IMR-90 (cell line): ENCODE data around the gene GTSE1. TPM values are rescaled to one million over a fixed set of nuclear protein-coding genes. Genes with fewer than 3 reads are reported as not detected.

ENCODE experiments used
- BHLHE40 ChIP-seq: fragments of 150-350 bp; IDR thresholded peaks from 2 replicates; pipeline ENCODE4 v1.6.1; 2016; ENCODE audit warnings: mild to moderate bottlenecking, low read depth, low read length
- MAFK ChIP-seq: IDR thresholded peaks from 2 replicates; pipeline ENCODE4 v1.6.1; 2012; ENCODE audit warnings: low read depth, low read length, improper control_type of control experiment
- NFE2L2 ChIP-seq: fragments of 150-350 bp; IDR thresholded peaks from 2 replicates; pipeline ENCODE4 v1.6.1; 2016; ENCODE audit warnings: low read depth, mild to moderate bottlenecking, low read length
- RCOR1 ChIP-seq: IDR thresholded peaks from 2 replicates; pipeline ENCODE4 v1.6.1; 2012; ENCODE audit warnings: mild to moderate bottlenecking, low read length, improper control_type of control experiment; ENCODE audit not compliant: insufficient replicate concordance
- SMC3 ChIP-seq: fragments of 150-350 bp; IDR thresholded peaks from 2 replicates; pipeline ENCODE4 v1.6.1; 2016; ENCODE audit warnings: low read depth, mild to moderate bottlenecking, antibody characterized with exemption, low read length, moderate library complexity
- USF2 ChIP-seq: fragments of 150-350 bp; IDR thresholded peaks from 2 replicates; pipeline ENCODE4 v1.6.1; 2017; ENCODE audit warnings: mild to moderate bottlenecking, antibody characterized with exemption, low read length, low read depth
- polyA plus RNA-seq, 3 experiments: library from polyadenylated mRNA; depleted of rRNA; stranded (reverse); fragments of >200 nt; gene quantifications; 2 replicates each; pipeline ENCODE4 v1.2.3, GENCODE V29; 2012; ENCODE audit warnings: low replicate concordance in 1 of 3
- total RNA-seq: library from RNA; depleted of rRNA; stranded (reverse); fragments of >200 nt; gene quantifications from 2 replicates; pipeline ENCODE4 v1.2.3, GENCODE V29; 2012

GTSE1 gene
- total and polyA plus RNA-seq, 2 of the 4 experiments (the other 2 are of a cell fraction), result 5.9 to 17.1 TPM

- no peak for TF ChIP-seq MAFK
- TF ChIP-seq NFE2L2, result no peak
- no peak for TF ChIP-seq RCOR1
- TF ChIP-seq SMC3, result no peak
- TF ChIP-seq BHLHE40, result no peak
- TF ChIP-seq USF2, result no peak
These were observed 16.4 kb upstream of the GTSE1 start (continued) for GRCh38 chr22:46280063-46280817.
